ENCODE results near the gene PIRT.
A peak's percentile ranks its signal among the peaks of the same experiment; 100 is the strongest.

PIRT gene

DNA sequence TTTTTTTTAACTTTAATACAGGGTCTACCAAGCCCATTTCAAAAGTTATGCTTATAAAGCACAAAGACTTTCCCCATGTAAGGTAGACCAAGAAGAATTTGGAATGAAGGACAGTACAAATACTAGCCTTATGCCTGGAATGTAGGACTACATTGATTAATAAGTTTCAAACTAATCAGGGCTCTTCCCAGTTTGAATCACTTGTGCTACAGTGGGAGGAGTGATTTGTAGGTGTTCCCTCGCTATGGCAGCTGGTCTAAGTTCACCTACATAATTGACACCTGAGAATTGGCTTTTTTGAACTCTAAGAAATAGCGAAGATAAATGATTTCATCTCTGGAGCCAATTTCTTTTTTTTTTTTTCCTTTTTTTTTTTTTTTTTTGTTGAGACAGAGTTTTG lies 52.6 kb downstream of the PIRT start:
- Histone ChIP-seq H3K79me1 (ENCODE audit: low read depth, low read length) (peaks cover 1% of the 10 kb centered on the region), H3K27ac (replicated peaks; ENCODE audit: low read length) (no peak overlapping the region), H3K4me1 (ENCODE audit: control insufficient read depth in 2 of 2, insufficient read depth in 1 of 2, low read depth in 1 of 2, low read length in 2 of 2) (peaks cover 2 to 6% of the 10 kb centered on the region in 2 donors), H2BK12ac (ENCODE audit: low read length) (no peak overlapping the region), H3K9me3 (replicated peaks in 1 of 2; ENCODE audit: control insufficient read depth in 2 of 2, insufficient read depth in 1 of 2, low read depth in 1 of 2, low read length in 2 of 2) (no peaks in the 10 kb centered on the region), H3K23ac (ENCODE audit: low read depth, low read length, poor library complexity) (no peak overlapping the region), H3K36me3 (replicated peaks in 1 of 2; ENCODE audit: control insufficient read depth in 2 of 2, insufficient read depth in 2 of 2, low read length in 2 of 2) (no peaks in the 10 kb centered on the region), H3K4ac (ENCODE audit: low read length) (no peak overlapping the region), H3K14ac (ENCODE audit: low read length) (no peak overlapping the region), H2BK5ac (ENCODE audit: low read length) (no peak overlapping the region), H4K91ac (ENCODE audit: low read depth, low read length, poor library complexity) (no peak overlapping the region), H2BK15ac (ENCODE audit: low read length) (no peak overlapping the region), H3K27me3 (ENCODE audit: control insufficient read depth in 3 of 3, insufficient read depth in 3 of 3, low read depth in 1 of 3, low read length in 3 of 3) (no peaks in the 10 kb centered on the region), H3K18ac (ENCODE audit: low read length) (no peak overlapping the region), H2BK120ac (ENCODE audit: low read depth, low read length) (no peak overlapping the region), H4K8ac (ENCODE audit: low read depth, low read length) (no peak overlapping the region), H2AK5ac (ENCODE audit: low read depth, low read length) (no peak overlapping the region), H2AFZ (ENCODE audit: low read length) (no peak overlapping the region), H3K4me2 (ENCODE audit: insufficient read depth, low read length, poor library complexity, severe bottlenecking) (no peak overlapping the region), H3K4me3 (ENCODE audit: low read length in 2 of 2) (no peak overlapping the region), H3K9ac (ENCODE audit: low read depth, low read length, poor library complexity) (no peak overlapping the region)
- no CpG with 5 or more reads among the region's 2 CpGs for WGBS, 2 donors (ENCODE audit: extremely low coverage in 2 of 2, insufficient read length in 2 of 2, insufficient replicate concordance in 1 of 2)
- no peak for DNase-seq (ENCODE audit: low spot score)

DNA sequence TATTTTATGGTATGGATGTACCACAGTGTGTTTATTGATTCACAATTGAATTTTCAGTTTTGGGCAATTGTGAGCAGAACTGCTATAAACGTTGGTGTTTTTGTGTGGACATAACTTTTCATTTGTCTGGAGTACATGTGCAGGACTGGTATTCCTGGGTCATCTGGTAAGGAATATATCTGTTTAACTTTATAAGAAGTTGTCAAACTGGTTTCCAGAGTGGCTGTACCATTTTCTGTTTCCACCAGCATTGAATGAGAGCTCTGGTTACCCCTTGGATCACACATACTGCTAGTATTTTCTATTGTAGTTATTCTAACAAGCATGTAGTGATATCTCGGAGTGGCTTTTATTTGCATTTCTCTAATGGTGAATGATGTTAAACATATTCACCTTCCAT lies 58.3 kb downstream of the PIRT start:
- Histone ChIP-seq H3K14ac (ENCODE audit: low read length) (no peak overlapping the region), H3K27ac (replicated peaks; ENCODE audit: low read length) (no peak overlapping the region), H3K27me3 (ENCODE audit: control insufficient read depth in 3 of 3, insufficient read depth in 3 of 3, low read depth in 1 of 3, low read length in 3 of 3) (no peaks in the 10 kb centered on the region), H2AK5ac (ENCODE audit: low read depth, low read length) (no peak overlapping the region), H2BK12ac (ENCODE audit: low read length) (no peak overlapping the region), H3K9ac (ENCODE audit: low read depth, low read length, poor library complexity) (no peak overlapping the region), H4K8ac (ENCODE audit: low read depth, low read length) (no peak overlapping the region), H3K4ac (ENCODE audit: low read length) (no peak overlapping the region), H3K4me2 (ENCODE audit: insufficient read depth, low read length, poor library complexity, severe bottlenecking) (no peak overlapping the region), H3K4me1 (ENCODE audit: control insufficient read depth in 2 of 2, insufficient read depth in 1 of 2, low read depth in 1 of 2, low read length in 2 of 2) (no peaks in the 10 kb centered on the region), H2BK120ac (ENCODE audit: low read depth, low read length) (no peak overlapping the region), H2AFZ (ENCODE audit: low read length) (no peak overlapping the region), H2BK5ac (ENCODE audit: low read length) (no peak overlapping the region), H4K91ac (ENCODE audit: low read depth, low read length, poor library complexity) (no peak overlapping the region), H3K4me3 (ENCODE audit: low read length in 2 of 2) (no peak overlapping the region), H3K36me3 (replicated peaks in 1 of 2; ENCODE audit: control insufficient read depth in 2 of 2, insufficient read depth in 2 of 2, low read length in 2 of 2) (no peaks in the 10 kb centered on the region), H3K9me3 (replicated peaks in 1 of 2; ENCODE audit: control insufficient read depth in 2 of 2, insufficient read depth in 1 of 2, low read depth in 1 of 2, low read length in 2 of 2) (peaks cover 0 to 2% of the 10 kb centered on the region in 2 donors), H3K23ac (ENCODE audit: low read depth, low read length, poor library complexity) (no peak overlapping the region), H3K18ac (ENCODE audit: low read length) (no peak overlapping the region), H3K79me1 (ENCODE audit: low read depth, low read length) (no peaks in the 10 kb centered on the region), H2BK15ac (ENCODE audit: low read length) (no peak overlapping the region)
- no peak for DNase-seq (ENCODE audit: low spot score)
- WGBS, 2 donors (ENCODE audit: extremely low coverage in 2 of 2, insufficient read length in 2 of 2, insufficient replicate concordance in 1 of 2), result no CpG with 5 or more reads among the region's 2 CpGs

DNA sequence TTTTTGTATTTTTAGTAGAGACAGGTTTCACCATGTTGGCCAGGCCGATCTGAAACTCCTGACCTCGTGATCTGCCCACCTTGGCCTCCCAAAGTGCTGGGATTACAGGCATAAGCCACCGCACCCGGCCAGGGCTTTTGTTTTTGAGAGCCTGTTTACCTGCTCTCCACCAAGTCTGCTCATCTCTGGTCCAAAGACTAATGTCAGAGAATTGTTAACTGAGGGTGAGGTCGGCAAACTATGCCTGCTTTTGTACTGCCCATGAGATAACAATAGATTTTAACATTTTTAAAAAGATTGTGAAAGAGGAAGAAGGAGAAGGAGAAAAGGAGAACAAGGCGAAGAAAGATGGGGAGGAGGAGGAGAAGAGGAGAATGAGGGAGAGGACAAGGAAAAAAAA lies 60.0 kb downstream of the PIRT start:
- Histone ChIP-seq H3K9me3 (replicated peaks in 1 of 2; ENCODE audit: control insufficient read depth in 2 of 2, insufficient read depth in 1 of 2, low read depth in 1 of 2, low read length in 2 of 2) (peaks cover 0 to 2% of the 10 kb centered on the region in 2 donors), H3K4me2 (ENCODE audit: insufficient read depth, low read length, poor library complexity, severe bottlenecking) (no peak overlapping the region), H3K36me3 (replicated peaks in 1 of 2; ENCODE audit: control insufficient read depth in 2 of 2, insufficient read depth in 2 of 2, low read length in 2 of 2) (no peaks in the 10 kb centered on the region), H2AK5ac (ENCODE audit: low read depth, low read length) (no peak overlapping the region), H4K91ac (ENCODE audit: low read depth, low read length, poor library complexity) (no peak overlapping the region), H2BK5ac (ENCODE audit: low read length) (no peak overlapping the region), H3K79me1 (ENCODE audit: low read depth, low read length) (no peaks in the 10 kb centered on the region), H3K4me3 (ENCODE audit: low read length in 2 of 2) (no peak overlapping the region), H2AFZ (ENCODE audit: low read length) (no peak overlapping the region), H3K4me1 (ENCODE audit: control insufficient read depth in 2 of 2, insufficient read depth in 1 of 2, low read depth in 1 of 2, low read length in 2 of 2) (peaks cover 0 to 4% of the 10 kb centered on the region in 2 donors), H3K9ac (ENCODE audit: low read depth, low read length, poor library complexity) (no peak overlapping the region), H4K8ac (ENCODE audit: low read depth, low read length) (no peak overlapping the region), H2BK120ac (ENCODE audit: low read depth, low read length) (no peak overlapping the region), H2BK12ac (ENCODE audit: low read length) (no peak overlapping the region), H3K23ac (ENCODE audit: low read depth, low read length, poor library complexity) (no peak overlapping the region), H3K18ac (ENCODE audit: low read length) (no peak overlapping the region), H3K4ac (ENCODE audit: low read length) (no peak overlapping the region), H3K27me3 (ENCODE audit: control insufficient read depth in 3 of 3, insufficient read depth in 3 of 3, low read depth in 1 of 3, low read length in 3 of 3) (no peaks in the 10 kb centered on the region), H2BK15ac (ENCODE audit: low read length) (no peak overlapping the region), H3K27ac (replicated peaks; ENCODE audit: low read length) (no peak overlapping the region), H3K14ac (ENCODE audit: low read length) (no peak overlapping the region)
- 60 to 100% methylated on average over 1 of the region's 6 CpGs for WGBS, 2 donors (ENCODE audit: extremely low coverage in 2 of 2, insufficient read length in 2 of 2, insufficient replicate concordance in 1 of 2)
- DNase-seq (ENCODE audit: low spot score), result no peak

DNA sequence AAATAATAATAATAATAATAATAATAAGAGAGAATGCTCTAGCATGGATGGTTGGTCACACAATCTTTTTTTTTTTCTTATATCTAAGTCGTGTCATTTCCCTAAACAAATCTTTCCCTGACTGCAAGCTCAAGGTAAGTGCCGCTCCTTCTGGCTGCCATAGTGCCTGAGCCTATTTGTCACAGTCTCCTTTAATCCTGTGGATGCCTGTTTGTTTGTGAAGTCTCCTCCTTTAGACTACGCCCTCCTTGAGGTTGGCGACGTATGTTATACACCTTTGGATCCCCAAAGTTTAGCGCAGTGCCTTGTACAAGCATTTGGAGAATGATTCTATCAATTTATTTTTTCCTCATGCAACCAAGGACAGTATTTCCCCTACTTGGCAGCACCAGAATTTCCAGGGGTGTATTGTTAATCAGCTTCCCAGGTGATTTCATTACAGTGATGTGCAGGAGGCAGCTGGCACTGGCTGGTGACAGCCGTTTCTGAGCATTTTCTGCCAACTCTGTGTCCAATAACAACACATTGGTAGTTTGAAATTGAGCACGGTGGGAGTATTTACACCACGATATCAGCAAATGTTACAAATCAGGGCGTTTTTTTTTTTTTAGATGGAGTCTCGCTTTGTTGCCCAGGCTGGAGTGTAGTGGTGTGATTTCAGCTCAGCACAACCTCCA lies 60.6 kb downstream of the PIRT start:
- peaks cover 0 to 4% of the 10 kb centered on the region in 2 donors for H3K4me1 ChIP-seq (ENCODE audit: control insufficient read depth in 2 of 2, insufficient read depth in 1 of 2, low read depth in 1 of 2, low read length in 2 of 2)
- no peak overlapping the region for H3K4me2 ChIP-seq (ENCODE audit: insufficient read depth, low read length, poor library complexity, severe bottlenecking)
- H3K23ac ChIP-seq (ENCODE audit: low read depth, low read length, poor library complexity), result no peak overlapping the region
- H3K27me3 ChIP-seq (ENCODE audit: control insufficient read depth in 3 of 3, insufficient read depth in 3 of 3, low read depth in 1 of 3, low read length in 3 of 3), result no peaks in the 10 kb centered on the region
- H3K79me1 ChIP-seq (ENCODE audit: low read depth, low read length), result no peaks in the 10 kb centered on the region
- H2BK5ac ChIP-seq (ENCODE audit: low read length), result no peak overlapping the region
- no peak overlapping the region for H2BK120ac ChIP-seq (ENCODE audit: low read depth, low read length)
- no peak overlapping the region for H2AFZ ChIP-seq (ENCODE audit: low read length)
- H3K4ac ChIP-seq (ENCODE audit: low read length), result no peak overlapping the region
- H3K4me3 ChIP-seq (ENCODE audit: low read length in 2 of 2), result no peak overlapping the region
- no peak overlapping the region for H3K14ac ChIP-seq (ENCODE audit: low read length)
- no CpG with 5 or more reads among the region's 11 CpGs for WGBS, 2 donors (ENCODE audit: extremely low coverage in 2 of 2, insufficient read length in 2 of 2, insufficient replicate concordance in 1 of 2)
- H3K9ac ChIP-seq (ENCODE audit: low read depth, low read length, poor library complexity), result no peak overlapping the region
- H4K91ac ChIP-seq (ENCODE audit: low read depth, low read length, poor library complexity), result no peak overlapping the region
- no peak overlapping the region for H4K8ac ChIP-seq (ENCODE audit: low read depth, low read length)
- no peak overlapping the region for H3K27ac ChIP-seq (replicated peaks; ENCODE audit: low read length)
- H3K9me3 ChIP-seq (replicated peaks in 1 of 2; ENCODE audit: control insufficient read depth in 2 of 2, insufficient read depth in 1 of 2, low read depth in 1 of 2, low read length in 2 of 2), result peaks cover 0 to 5% of the 10 kb centered on the region in 2 donors
- no peak overlapping the region for H2AK5ac ChIP-seq (ENCODE audit: low read depth, low read length)
- H3K36me3 ChIP-seq (replicated peaks in 1 of 2; ENCODE audit: control insufficient read depth in 2 of 2, insufficient read depth in 2 of 2, low read length in 2 of 2), result no peaks in the 10 kb centered on the region
- H2BK15ac ChIP-seq (ENCODE audit: low read length), result no peak overlapping the region
- peak overlapping the region; percentile 16 for H2BK12ac ChIP-seq (ENCODE audit: low read length)
- no peak for DNase-seq (ENCODE audit: low spot score)
- no peak overlapping the region for H3K18ac ChIP-seq (ENCODE audit: low read length)
